A172 (cell line): Measurements from ENCODE around the gene STUM. TPM values are rescaled to one million over a fixed set of nuclear protein-coding genes. Genes with fewer than 3 reads are reported as not detected.
"Not testable (repeated sequence)": the region's sequence is repeated elsewhere in the genome, so short reads cannot be mapped to it uniquely, and the experiment has no call there.

Experiments
- DNase-seq: peaks from one replicate; pipeline ENCODE4 v3.0.0-alpha.2; 2015; ENCODE audit warnings: low spot score
- total RNA-seq: library from RNA; depleted of rRNA; stranded (reverse); fragments of >200 nt; shearing (Covaris generic); gene quantifications from 2 replicates; pipeline ENCODE4 v1.2.3, GENCODE V29; 2014

The STUM gene
- total RNA-seq, 1 experiment from 2014 or later = not detected

DNA sequence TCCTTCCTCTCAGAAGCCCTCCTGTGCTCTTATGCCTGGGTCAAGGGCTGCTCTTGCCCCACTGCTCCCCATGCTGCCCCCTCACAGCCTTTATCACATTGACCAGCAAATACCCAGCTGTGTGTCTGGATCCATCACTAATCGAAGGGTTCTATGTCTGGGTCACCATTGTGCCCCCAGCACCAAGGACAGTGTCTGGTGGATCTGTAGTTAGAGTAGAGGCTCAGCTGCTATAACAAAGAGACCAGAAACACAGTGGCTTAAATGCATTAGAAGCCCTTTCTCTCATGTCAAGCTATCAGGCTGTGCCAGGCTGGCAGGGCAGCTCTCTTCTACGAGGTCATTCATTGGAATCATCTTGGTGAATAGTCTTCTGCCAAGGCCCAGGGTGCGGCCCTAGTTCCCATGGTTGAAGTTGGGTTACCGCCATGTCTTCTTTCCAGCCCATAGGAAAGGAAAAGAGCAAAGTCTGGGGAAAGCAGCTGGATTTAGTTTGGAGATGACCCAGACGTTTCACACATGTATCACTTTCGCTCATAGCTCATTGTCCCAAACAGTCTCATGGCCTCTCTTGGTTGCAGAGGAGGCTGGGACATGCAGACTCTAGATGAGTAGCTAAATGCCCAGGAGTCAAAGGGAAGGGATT lies 32.2 kb downstream of the STUM start:
- DNase-seq = no peak

DNA sequence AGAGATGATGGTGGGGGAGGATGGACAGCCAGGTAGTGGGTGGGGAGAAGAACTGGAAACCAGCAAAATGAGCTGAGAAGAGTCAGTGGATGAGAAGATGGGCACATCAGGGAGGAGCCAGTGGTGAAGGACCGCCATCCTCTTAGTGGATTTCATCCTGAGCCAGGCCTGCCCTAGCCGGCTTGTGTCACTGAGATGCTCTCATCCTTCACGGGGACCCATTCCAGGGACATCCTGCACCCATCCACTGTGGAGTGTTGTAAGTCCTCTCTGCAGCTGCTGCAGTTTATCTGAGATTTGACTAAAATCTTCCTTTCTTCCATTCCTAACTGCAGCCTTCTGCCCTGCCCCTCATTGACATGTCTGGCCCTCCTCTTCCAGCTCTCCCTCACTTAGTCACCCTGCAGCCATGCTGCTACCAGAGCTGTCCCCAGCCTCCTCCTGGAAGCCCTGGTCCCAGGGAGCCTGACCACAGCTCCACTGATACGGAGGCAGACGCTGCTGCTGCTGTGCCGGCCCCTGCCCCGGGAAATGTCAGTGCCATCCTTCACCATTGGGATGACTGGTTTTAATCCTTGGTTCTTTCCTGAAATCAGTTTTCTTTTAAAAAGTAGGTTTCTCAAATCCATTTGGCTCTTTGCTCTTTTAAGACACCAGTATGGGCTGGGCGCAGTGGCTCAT lies 33.2 kb downstream of the STUM start:
- no peak for DNase-seq

DNA sequence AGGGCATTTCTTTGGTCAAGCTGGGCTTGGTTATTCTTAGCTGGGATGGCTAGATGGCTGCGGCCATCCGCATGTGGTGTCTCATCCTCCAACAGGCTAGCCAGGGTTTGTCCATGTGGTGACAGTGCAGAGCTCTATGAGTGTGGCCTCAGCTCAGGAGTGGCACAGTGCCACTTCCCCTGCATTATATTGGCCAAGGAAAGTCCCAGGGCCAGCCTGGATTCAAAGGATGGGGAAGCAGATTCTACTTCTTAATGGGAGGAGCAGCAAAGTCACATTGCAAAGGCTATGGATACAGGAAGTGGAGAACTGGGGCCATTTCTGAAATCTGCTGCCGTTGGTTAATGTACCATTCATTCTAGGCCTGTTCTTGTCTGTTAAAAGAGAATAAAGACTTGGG lies 34.4 kb downstream of the STUM start:
- no peak for DNase-seq

DNA sequence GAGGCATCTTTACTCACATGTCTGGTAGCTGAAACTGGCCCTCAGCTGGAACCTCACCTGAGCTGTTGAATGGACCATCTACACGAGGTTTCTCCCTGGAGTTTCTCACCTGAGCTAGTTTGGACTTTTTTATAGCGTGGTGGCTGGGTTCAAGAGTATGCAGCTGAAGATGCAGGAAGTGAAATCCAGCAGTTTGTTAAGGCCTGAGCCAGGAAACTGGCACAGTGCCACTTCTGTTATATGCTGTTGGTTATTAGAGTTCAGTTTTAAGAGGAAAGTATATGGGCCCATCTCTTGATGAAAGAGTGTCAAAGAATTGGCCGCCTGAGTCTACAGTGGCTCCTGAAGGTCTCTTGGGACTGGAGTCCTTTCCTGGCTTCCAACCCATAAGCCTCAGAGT lies 35.6 kb downstream of the STUM start:
- DNase-seq = no peak

DNA sequence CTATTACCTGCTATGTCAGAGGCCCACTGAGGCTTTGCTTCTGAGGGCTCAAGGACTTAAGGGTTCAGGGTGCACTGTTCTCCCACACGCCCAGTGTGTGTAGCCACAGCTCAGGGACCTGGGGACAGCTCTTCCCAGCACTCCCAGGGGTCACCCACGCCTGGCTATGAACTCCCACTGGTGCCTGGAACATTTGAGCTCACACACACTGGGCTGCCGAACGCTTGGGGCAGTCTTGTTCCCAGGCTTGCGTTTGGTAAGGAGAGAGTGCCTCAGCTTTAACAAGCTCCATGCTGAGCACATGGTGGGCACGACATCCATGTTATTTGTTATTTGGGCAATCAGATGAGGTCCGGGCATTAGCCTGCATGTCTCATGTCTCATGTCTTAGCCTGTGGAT lies 37.6 kb downstream of the STUM start:
- no peak for DNase-seq

DNA sequence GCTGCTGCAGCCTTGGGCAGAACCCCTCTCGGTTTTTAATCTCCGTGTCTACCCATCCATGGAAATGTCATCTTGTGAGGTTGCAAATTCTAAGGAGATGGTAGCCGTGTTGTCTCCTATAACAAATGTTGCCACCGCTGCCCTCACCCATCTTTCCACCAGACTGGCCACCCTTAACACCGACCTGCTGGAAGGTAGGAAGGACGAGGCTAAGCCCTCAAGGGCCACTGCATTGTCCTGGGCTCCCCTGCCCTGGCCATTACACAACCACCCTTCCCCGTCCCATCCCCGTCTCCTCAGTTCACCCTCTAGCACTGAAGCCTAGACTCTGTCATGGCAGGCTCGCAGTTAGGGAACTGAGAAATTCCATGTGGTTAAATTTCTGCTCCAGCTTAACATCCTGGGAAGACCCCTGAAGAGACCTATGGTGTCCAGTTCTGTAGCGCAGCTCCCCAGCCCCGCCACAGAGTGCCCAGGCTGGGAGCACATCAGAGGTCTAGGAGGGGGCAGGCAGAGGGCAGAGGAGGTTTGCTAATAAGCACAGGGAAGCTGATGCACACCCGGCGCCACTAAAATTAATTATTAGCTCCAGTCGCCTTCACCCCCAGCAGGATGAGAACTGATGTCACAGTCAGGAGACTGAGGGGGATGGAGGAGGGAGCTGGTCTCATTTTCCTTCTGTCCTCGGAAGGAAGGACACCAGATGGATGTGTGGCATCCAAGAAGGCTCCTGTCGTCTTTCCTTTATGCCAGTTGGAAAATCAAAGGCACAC lies 38.3 kb downstream of the STUM start:
- no peak for DNase-seq

DNA sequence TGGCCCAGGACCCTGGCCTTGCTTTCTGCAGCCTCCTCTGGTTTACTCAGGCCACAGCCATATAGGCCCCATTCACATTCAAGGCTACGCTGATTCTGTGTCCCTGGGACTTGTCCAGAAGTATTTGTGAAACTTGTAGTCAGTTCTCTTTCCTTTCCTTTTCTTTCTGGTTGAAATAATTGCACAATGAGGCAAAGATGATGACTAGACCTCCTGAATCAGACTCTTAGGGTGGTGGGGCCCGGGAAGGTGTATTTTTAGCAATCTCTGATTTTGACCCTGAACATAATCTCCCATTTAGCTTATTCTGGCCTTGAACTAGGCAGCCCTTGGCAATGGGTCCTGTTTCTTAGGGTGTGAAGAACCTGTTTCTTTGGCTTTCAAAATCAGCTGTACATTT lies 39.9 kb downstream of the STUM start:
- no peak for DNase-seq

DNA sequence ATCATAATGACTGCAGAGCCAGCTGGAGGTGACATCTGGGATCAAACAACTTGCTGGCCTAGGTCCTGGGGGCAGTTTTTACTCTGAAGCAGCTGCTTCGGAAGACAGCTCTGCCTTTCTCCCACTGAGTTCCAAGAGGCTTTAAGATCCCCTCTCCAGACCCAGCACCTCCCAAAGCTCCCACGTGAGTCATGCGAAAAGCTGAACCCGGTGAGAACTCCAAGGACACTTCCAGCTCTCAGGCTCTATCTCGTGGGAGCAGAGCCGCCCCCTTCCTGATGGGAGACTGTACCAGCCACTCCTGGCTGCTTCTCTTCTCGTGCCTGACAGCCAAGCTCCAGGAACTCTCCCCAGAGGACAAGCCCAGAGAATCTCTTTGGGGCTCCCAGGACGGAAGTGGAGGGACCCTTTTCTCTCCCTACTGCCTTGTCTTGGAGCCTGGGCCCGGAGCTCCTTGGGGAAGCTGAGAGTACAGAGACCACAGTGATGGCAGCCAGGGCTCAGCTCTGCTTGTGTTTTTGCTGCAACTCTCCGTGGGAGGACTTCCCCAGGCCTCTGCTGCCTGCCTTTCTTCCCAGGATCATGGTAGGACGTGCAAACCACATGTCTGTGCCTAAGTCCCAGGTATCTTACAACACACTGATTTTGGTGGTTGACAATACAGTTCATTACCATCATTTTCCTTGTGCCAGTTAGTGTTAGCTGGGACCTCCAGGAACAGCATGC lies 40.6 kb downstream of the STUM start:
- DNase-seq = no peak

DNA sequence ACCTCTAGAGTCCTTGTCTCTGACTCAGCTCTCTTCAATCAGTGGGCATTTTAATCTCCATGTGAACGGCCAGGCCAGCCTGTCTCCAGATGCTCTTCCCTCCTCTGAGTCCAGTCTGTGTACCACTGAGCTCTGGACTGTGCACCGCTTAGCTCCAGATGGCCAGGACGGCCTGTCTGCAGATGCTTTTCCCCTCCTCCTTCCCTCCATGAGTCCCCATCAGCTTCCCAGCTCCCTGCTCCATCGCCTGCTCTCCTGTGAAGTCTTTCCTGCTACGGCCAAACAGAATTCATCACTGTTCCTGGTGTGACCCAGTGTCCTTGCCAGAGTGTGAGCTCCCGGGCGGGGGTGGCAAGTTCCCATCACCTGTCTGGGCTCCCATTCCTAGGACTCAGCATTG lies 42.0 kb downstream of the STUM start:
- DNase-seq = no peak

DNA sequence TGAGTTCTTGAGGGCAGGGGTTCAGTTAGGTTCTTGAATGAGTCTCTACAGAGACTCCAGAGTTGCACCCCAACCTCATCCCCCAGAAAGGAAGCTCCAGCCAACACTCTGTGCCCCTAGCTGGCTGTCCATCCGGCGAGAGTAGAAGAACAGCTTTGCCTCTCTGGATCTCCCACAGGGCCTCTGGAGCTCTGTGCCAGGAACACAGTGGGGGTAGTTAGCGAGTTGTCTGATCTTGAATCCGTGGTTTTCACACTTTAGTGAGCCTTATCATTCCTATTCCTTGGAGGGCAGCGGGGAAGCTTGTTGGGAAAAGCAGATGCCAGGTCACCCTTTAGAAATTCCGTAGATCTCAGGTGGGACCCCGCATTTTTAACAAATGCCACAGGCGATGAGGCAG lies 45.0 kb downstream of the STUM start:
- no peak for DNase-seq

DNA sequence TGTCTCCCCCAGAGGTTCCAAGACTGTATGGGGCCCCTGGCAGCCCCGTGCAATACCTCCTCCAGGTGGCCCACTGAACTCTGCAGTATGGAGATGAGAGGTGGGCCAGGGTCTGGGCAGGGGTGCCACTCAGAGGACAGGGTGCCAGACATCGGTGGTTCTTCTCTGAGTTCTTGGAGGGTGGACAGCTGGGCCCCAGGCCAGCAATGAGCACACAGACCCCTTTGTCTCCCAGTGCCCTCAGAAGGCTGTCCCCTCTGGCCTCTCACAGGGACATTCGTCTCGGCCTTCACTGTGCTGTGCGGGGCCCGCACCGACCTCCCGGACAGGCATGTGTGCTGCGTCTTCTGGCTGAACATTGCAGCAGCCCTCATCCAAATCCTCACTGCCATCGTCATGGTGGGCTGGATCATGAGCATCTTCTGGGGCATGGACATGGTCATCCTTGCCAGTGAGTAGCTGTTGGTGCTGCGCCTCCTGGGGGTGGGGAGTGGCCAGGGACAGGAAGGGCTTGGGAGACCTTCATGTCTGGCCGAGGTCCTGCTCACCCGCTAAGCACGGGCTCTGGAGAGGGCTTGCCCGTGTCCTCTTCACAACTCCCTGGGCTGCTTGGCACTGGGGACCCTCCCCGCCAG lies 48.1 kb downstream of the STUM start:
- DNase-seq = no peak

DNA sequence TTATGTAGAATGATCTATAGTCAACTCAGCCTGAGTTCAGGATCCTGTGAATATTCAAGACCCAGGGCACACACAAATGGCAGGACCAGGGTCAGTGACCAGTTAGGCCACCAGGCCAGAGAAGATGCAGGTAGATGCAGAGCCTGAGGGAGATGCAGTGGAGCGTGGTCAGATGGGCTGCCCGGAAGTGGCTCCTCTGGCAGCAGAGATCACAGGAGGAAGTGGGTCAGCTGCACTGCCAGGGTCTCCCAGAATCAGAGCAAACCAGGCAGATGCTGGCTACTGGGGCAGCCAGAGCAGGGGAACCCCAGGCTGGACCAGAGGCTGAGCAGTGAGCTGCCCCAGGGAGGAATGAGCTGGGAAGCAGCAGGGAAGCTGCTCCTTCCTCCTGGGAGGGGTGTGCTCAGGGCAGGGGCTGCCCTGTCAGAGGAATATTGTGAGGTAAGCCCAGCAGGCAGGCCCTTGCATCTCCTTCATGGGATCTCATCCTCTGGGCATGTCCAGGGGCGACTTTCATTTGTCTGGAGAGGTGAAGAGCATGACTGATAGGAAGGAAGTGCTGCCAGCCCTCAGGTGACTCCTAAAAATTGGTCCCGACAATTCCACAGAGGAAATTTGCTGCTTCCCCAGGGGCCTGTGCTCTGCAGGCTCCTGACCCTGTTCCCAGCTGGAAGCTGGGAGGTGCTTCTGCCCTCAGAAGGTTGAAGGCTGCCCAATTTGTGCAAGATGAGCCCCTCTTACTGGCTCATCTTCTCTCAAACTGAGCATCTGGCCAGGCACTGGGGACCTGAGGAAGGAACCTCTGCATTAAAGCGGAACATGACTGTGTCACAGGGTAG lies 49.3 kb downstream of the STUM start:
- DNase-seq = no peak

DNA sequence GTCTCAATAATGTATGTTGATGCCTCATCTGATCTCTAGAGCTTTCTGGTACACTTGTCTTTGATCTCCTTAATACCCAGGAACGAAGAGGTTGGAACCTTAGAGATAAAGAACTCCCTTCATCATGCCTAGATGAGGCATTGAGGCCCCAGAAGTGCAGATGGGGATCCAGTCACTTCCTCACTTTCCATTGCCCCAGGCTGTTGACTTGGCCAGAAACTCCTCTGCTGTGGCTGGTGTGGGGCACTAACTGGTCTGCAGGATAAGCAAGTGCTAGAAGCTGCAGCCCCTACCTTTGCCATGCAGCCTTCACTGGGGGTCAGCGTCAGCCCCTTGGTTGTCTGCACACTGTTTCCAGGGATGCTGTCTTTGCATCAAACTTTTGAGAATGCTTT lies 49.9 kb downstream of the STUM start:
- no peak for DNase-seq

DNA sequence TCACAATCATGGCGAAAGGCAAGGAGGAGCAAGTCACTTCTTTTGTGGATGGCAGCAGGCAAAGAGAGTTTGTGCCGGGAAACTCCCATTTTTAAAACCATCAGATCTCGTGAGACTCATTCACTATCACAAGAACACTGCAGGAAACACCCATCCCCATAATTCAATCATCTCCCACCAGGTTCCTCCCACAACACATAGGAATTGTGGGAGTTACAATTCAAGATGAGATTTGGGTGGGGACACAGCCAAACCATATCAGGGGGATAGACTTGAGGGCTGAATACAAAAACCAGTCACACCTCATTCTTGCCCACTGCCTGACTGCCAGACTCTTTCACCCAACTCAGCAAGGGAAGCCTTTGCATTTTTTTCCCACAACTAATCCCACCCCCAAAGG lies 50.4 kb downstream of the STUM start:
- not testable (repeated sequence) for DNase-seq

DNA sequence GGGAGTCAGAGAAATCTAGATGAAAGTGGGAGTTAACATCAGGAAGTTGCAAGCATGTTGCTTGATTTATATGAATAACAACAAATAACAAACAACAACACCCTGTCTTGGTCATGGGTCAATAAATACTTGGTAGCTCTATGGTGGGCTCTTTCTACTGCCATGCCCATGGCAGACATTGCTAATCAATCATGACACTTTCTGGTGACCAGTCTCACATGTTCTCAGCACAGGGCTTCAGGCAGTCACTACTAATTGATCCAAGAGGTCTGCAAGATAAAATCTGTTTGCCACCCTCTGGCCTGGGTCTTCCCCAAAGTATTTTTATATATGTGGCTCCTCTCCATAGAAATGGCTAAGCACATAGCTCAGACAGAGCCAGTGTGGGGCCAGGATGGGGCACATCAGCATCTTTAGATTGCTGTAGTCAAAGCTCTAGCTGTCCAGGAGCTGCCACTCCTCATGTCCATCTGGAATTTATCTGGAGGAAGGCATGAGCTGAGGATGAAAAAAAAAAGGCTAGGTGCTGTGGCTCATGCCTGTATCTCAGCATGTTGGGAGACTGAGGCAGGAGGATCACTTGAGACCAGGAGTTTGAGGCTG lies 51.2 kb downstream of the STUM start:
- DNase-seq = no peak

DNA sequence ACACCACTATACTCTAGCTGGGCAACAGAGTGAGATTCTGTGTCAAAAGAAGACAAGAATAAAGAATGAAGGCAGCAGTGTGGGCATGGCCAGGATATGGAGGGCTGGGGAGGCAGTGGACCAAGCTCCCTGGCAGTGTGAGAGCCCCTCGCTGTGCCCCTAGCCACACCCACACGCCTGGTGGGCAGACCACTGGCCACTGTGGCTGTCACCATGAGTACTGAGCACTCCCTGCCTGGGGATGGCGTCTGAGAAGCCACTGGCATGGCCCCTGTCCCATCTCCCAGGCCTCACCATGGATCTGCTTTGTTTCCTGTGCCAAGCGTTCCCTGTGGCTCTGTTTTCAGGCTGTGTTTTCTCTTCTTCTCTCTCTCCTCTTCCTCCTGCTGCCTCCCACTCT lies 51.7 kb downstream of the STUM start:
- DNase-seq = no peak

DNA sequence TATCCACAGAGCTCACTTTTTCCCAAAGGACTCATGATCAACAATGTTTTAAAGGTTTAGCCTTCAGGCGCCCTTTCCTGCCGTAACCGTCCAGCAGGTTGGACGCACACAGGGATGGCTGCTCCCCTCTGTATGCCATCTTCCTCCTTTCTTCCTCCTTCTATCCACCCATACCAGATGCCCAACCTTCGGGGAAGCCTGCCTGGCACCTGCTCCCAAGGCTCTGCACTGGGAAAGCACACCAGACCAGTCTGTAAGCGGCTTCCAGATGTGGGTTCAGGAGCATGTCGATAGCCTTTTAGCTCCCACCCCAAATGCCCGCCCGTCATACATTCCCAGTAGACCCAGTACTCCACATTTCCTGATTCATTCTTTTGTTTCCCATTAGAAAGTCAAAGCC lies 52.9 kb downstream of the STUM start:
- DNase-seq = no peak

DNA sequence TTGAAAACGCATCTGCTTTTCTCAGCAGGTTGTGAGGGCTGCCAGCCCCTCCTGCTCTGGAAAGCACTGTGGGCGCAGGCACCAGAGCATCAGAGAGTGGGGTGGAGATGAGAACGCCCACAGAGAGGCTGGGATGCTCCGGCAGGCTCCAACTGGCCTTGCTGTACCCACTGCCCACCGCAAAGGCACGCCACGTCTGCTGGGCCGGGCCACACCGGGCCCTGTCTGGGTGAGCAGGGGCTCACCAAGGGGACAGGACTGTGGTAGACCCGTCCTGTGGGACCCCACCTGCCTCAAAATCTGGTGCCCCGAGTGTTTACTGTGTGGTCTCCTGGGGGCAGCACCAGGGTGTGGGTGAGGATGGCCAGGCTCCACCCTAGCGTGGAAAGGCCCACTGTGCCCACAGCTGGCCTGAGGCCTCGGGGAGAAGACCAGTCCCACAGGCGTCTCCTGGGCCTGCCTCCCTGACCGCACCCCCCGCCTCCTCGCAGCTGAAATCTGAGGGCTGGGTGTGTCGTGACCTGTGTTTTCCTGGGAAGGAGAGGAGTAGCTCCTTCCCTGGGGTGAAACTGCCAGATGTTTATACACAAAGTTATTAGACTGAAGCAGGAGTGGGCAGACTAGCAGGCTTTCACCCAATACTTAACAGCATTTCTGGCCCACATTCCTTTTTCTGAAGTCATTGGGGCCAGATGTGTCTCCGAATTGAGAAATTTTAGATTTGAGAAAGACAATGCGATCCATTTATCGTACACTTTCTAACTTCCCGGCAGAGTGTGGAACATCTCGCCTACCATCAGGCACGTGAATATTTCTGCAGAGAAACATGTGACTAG lies 53.8 kb downstream of the STUM start:
- no peak for DNase-seq

DNA sequence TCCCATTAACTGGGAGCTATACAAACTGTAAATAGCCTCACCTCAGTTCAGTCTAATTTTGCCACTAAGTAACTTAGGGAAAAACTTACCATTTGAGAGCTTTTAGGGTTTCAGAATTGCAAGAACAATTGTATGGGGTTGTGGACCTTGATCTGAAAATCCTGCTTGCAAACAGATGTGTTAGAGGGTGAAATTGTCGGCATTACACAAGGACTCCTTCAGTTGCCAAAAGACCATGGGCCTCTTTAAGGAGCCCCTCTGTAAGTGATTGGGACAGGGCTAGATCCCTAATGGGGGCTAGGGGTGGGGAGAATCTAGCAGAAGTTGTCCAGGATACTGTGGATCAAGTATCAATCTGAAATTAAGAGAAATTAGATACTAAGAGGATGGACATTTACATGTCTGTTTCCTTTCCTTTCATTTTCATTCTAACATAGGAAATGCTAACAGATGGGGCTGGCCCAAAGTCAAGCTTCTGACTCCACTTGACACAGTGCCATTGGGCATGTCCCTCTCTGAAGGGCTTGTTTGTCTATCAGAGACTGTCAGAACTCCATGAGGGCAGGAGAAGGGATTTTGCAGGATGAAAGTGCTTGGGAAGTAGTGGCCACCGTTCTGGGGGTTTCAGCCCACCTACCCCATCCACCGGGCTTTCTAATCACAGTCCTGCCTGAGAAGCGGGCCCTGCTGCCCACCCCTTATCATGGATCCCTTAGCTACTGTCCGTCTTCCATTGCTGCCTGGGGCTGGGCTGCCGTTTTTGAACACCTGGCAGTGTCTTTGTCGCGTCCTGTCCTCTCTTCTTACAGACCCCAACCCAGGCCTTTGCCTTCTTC lies 54.7 kb downstream of the STUM start:
- DNase-seq = no peak
